Measurements from ENCODE around the gene ARID3C. TPM values are rescaled to one million over a fixed set of nuclear protein-coding genes. Genes with fewer than 3 reads are reported as not detected.

Gene ARID3C
- polyA plus RNA-seq (ENCODE audit: insufficient read length): 0.20 TPM
- long read RNA-seq, donor 1: 0 reads
- long read RNA-seq, donor 2: 0 reads
- long read RNA-seq, donor 3: 0 reads
- long read RNA-seq, donor 4: 0 reads
- long read RNA-seq, donor 5: 0 reads
- long read RNA-seq, donor 6: 0 reads
- long read RNA-seq, donor 7: 0 reads
- long read RNA-seq, donor 8: 0 reads

GRCh38 chr9:34628656-34629490, at the start of gene ARID3C:
TSS of gene ARID3C (minus strand) at chr9:34629066. CDS start at chr9:34628014, 1,052 bp downstream.
- no peak for DNase-seq

- DNase-seq: no peak
Measured at GRCh38 chr9:34675869-34676268, 47.0 kb upstream of the ARID3C start.

GRCh38 chr9:34675048-34675714, 46.3 kb upstream of the ARID3C start:
- peak; percentile 67 for DNase-seq

GRCh38 chr9:34674440-34674839, 45.6 kb upstream of the ARID3C start:
- DNase-seq: no peak

GRCh38 chr9:34671307-34671706, 42.4 kb upstream of the ARID3C start:
- no peak for DNase-seq

- no peak for DNase-seq
Measured at GRCh38 chr9:34669809-34670562, 41.1 kb upstream of the ARID3C start.

GRCh38 chr9:34665381-34666250, 36.8 kb upstream of the ARID3C start:
- peak; percentile 93 for DNase-seq

GRCh38 chr9:34665067-34665380, 36.2 kb upstream of the ARID3C start:
- DNase-seq: no peak

GRCh38 chr9:34664281-34665066, 35.6 kb upstream of the ARID3C start:
- peak; percentile 83 for DNase-seq

- DNase-seq: no peak
Measured at GRCh38 chr9:34663303-34663605, 34.4 kb upstream of the ARID3C start.

- DNase-seq: no peak
Measured at GRCh38 chr9:34662526-34663302, 33.8 kb upstream of the ARID3C start, which contains the start of gene CCL27. TSS of gene CCL27 (minus strand) at chr9:34662657. CDS start at chr9:34662633, 24 bp downstream.

GRCh38 chr9:34659592-34660253, 30.9 kb upstream of the ARID3C start:
- no peak for DNase-seq

GRCh38 chr9:34658461-34658860, 29.6 kb upstream of the ARID3C start:
- no peak for DNase-seq

GRCh38 chr9:34656992-34657391, 28.1 kb upstream of the ARID3C start:
- DNase-seq: no peak

- no peak for DNase-seq
Measured at GRCh38 chr9:34655394-34655793, 26.5 kb upstream of the ARID3C start.

- DNase-seq: no peak
Measured at GRCh38 chr9:34654323-34655051, 25.6 kb upstream of the ARID3C start.

- no peak for DNase-seq
Measured at GRCh38 chr9:34653151-34654072, 24.5 kb upstream of the ARID3C start.

- no peak for DNase-seq
Measured at GRCh38 chr9:34652602-34653000, 23.7 kb upstream of the ARID3C start.

Measured in left kidney (tissue), 8 donors.